ENCODE measurements around the gene DHRS7B. TPM values are rescaled to one million over a fixed set of nuclear protein-coding genes. Genes with fewer than 3 reads are reported as not detected.

DHRS7B gene
- total and polyA plus RNA-seq, 2 of the 13 experiments (the other 11 are each of a cell fraction or from before 2014, with no cell fraction given), result 20.0 to 35.8 TPM

DNA sequence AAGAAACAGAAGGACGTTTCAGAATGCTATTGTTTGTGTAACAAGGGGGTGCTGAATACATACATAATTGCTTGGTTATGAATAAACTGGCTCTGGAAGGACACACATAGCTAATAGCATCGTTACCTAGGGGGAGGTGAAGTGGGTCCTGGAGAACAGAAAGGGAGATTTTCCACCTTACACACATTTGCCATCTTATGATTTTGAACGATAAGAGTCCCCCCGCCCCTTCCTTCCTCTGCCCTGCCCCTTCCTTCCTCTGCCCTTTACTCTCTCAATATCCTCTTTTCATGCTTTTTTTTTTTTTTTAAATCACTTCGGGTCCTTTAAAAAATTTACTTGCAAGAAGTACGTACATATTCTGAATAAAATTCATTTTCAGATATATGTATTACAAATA lies 902 bp upstream of the DHRS7B start:
- DNase-seq (ENCODE audit: low spot score), result no peak
- Histone ChIP-seq H3K36me3 (replicated peaks in 1 of 2; ENCODE audit: control insufficient read depth in 1 of 2, insufficient read depth in 2 of 2, low read length in 2 of 2) (no peaks in the 10 kb centered on the region), H2AFZ (ENCODE audit: low read length) (no peak overlapping the region), H3K27ac (ENCODE audit: extremely low read length, insufficient read depth, low read length) (no peak overlapping the region), H3K4me2 (ENCODE audit: low read depth, low read length) (peak overlapping the region; percentile 86), H3K4me1 (ENCODE audit: insufficient read depth, low read length) (peaks cover 18% of the 10 kb centered on the region), H4K20me1 (ENCODE audit: insufficient read depth, low read length) (no peaks in the 10 kb centered on the region), H3K27me3 (ENCODE audit: control insufficient read depth in 1 of 2, insufficient read depth in 2 of 2, low read length in 2 of 2) (no peaks in the 10 kb centered on the region; a peak in 1 of 5 replicates), H3K4me3 (replicated peaks in 1 of 3; ENCODE audit: insufficient read depth in 1 of 3, low read depth in 2 of 3, low read length in 3 of 3) (peak overlapping the region in 2 of 3 experiments; percentile 71 to 92; a peak in 1 of 6 replicates), H3K9ac (ENCODE audit: insufficient read depth, low read depth, low read length) (no peak overlapping the region), H3K9me3 (ENCODE audit: low read length) (no peaks in the 10 kb centered on the region), H3K79me2 (ENCODE audit: insufficient read depth, low read length) (peaks cover 15% of the 10 kb centered on the region)
- no peak for ATAC-seq
- intact Hi-C loops (cut with micrococcal nuclease; ENCODE audit: unreplicated experiment) (loop anchor here (2.0 to 5.0 kb wide), 3 partner anchors 83 to 156 kb away; partner anchors contain the start of genes MAP2K3 and USP22), in situ Hi-C loops (cut with HindIII; ENCODE audit: extremely low pct_ligation_motif_present, low pct_unique_long_range_greater_than_20kb) (loop anchor here (10.0 kb wide), 2 partner anchors 159 to 389 kb away; partner anchors contain the start of gene MAP2K3)
- TF ChIP-seq ZFX (CRISPR knock-in tag; IDR thresholded peaks at IDR 0.05; ENCODE audit: low read depth) (no peak), ZKSCAN8 (CRISPR knock-in tag; IDR thresholded peaks at IDR 0.05; ENCODE audit: borderline replicate concordance) (no peak), ZNF607 (CRISPR knock-in tag; IDR thresholded peaks at IDR 0.05; ENCODE audit: borderline replicate concordance) (no peak), ZNF382 (CRISPR knock-in tag; IDR thresholded peaks at IDR 0.05; ENCODE audit: borderline replicate concordance) (no peak), TCF7 (IDR thresholded peaks at IDR 0.05; ENCODE audit: low read depth) (no peak), ZNF749 (CRISPR knock-in tag; IDR thresholded peaks at IDR 0.05; ENCODE audit: borderline replicate concordance) (no peak), TGIF2 (CRISPR knock-in tag; IDR thresholded peaks at IDR 0.05) (no peak), TCF12 (IDR thresholded peaks at IDR 0.05) (no peak), TCF12 (CRISPR knock-in tag; IDR thresholded peaks at IDR 0.05) (no peak), ZNF792 (CRISPR knock-in tag; IDR thresholded peaks at IDR 0.05) (no peak)
- TF ChIP-seq, protein P1, sequence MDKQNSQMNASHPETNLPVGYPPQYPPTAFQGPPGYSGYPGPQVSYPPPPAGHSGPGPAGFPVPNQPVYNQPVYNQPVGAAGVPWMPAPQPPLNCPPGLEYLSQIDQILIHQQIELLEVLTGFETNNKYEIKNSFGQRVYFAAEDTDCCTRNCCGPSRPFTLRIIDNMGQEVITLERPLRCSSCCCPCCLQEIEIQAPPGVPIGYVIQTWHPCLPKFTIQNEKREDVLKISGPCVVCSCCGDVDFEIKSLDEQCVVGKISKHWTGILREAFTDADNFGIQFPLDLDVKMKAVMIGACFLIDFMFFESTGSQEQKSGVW (CRISPR knock-in tag; IDR thresholded peaks at IDR 0.05; ENCODE audit: borderline replicate concordance), result no peak
- TF ChIP-seq, protein P2, sequence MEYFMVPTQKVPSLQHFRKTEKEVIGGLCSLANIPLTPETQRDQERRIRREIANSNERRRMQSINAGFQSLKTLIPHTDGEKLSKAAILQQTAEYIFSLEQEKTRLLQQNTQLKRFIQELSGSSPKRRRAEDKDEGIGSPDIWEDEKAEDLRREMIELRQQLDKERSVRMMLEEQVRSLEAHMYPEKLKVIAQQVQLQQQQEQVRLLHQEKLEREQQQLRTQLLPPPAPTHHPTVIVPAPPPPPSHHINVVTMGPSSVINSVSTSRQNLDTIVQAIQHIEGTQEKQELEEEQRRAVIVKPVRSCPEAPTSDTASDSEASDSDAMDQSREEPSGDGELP (IDR thresholded peaks at IDR 0.05; ENCODE audit: borderline replicate concordance, low read depth), result no peak
- TF ChIP-seq, protein P3, sequence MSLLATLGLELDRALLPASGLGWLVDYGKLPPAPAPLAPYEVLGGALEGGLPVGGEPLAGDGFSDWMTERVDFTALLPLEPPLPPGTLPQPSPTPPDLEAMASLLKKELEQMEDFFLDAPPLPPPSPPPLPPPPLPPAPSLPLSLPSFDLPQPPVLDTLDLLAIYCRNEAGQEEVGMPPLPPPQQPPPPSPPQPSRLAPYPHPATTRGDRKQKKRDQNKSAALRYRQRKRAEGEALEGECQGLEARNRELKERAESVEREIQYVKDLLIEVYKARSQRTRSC (CRISPR knock-in tag; IDR thresholded peaks at IDR 0.05; ENCODE audit: low read depth), result no peak
- TF ChIP-seq, protein P4, sequence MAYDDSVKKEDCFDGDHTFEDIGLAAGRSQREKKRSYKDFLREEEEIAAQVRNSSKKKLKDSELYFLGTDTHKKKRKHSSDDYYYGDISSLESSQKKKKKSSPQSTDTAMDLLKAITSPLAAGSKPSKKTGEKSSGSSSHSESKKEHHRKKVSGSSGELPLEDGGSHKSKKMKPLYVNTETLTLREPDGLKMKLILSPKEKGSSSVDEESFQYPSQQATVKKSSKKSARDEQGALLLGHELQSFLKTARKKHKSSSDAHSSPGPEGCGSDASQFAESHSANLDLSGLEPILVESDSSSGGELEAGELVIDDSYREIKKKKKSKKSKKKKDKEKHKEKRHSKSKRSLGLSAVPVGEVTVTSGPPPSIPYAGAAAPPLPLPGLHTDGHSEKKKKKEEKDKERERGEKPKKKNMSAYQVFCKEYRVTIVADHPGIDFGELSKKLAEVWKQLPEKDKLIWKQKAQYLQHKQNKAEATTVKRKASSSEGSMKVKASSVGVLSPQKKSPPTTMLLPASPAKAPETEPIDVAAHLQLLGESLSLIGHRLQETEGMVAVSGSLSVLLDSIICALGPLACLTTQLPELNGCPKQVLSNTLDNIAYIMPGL (CRISPR knock-in tag; IDR thresholded peaks at IDR 0.05; ENCODE audit: borderline replicate concordance in 1 of 2, low read depth in 1 of 2), result no peak
- TF ChIP-seq, protein P5, sequence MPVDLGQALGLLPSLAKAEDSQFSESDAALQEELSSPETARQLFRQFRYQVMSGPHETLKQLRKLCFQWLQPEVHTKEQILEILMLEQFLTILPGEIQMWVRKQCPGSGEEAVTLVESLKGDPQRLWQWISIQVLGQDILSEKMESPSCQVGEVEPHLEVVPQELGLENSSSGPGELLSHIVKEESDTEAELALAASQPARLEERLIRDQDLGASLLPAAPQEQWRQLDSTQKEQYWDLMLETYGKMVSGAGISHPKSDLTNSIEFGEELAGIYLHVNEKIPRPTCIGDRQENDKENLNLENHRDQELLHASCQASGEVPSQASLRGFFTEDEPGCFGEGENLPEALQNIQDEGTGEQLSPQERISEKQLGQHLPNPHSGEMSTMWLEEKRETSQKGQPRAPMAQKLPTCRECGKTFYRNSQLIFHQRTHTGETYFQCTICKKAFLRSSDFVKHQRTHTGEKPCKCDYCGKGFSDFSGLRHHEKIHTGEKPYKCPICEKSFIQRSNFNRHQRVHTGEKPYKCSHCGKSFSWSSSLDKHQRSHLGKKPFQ (CRISPR knock-in tag; IDR thresholded peaks at IDR 0.05; ENCODE audit: insufficient replicate concordance), result no peak
- 92% methylated on average over 6 of the region's 6 CpGs for WGBS (ENCODE audit: low lambda C conversion rate)
- no TSS peak for BruUV-seq (replicated peaks)
- POLR2A ChIA-PET, result no interaction called here
- FAIRE-seq, result no peak
- CTCF ChIA-PET (ENCODE audit: low intra/inter-chr PET ratio, low total read pairs), result no interaction called here
